MCF 10A (cell line): ENCODE results near the gene MEF2B. TPM values are rescaled to one million over a fixed set of nuclear protein-coding genes. Genes with fewer than 3 reads are reported as not detected.

ENCODE experiments used
- Bru-seq: library from RNA; stranded (reverse); fragments of 400-500 nt; gene quantifications from one replicate; lab custom pipeline; 2021; lab: Mats Ljungman, UMichigan
- BruChase-seq, 2 experiments: library from RNA; stranded (reverse); fragments of 400-500 nt; gene quantifications; one replicate each; lab custom pipeline; 2021; lab: Mats Ljungman, UMichigan
- BruUV-seq: library from RNA; stranded (reverse); fragments of 400-500 nt; replicated peaks from 2 replicates; lab custom pipeline; 2021; lab: Mats Ljungman, UMichigan
- CTCF ChIA-PET: fragments of 300-600 bp; sonication (Branson Sonifier 250); formaldehyde crosslinking; extraction: SDS; loops from one replicate; lab custom pipeline; 2021; ENCODE audit warnings: antibody characterized with exemption, inconsistent platforms; lab: Yijun Ruan, JAX
- POLR2A ChIA-PET: fragments of 300-600, 350-650 bp; sonication (Branson Sonifier 250); formaldehyde crosslinking; extraction: SDS; loops from one replicate; lab custom pipeline; 2020; ENCODE audit warnings: antibody characterized with exemption, inconsistent platforms; lab: Yijun Ruan, JAX
- DNase-seq: peaks from one replicate; pipeline ENCODE4 v3.0.0-alpha.2; 2018; ENCODE audit not compliant: unreplicated experiment
- H3K27ac Mint-ChIP-seq: one replicate; pipeline ENCODE4 v1.8.0; 2022; ENCODE audit warnings: mild to moderate bottlenecking, low read depth, mixed read lengths; ENCODE audit not compliant: unreplicated experiment
- H3K27me3 Mint-ChIP-seq: one replicate; pipeline ENCODE4 v1.8.0; 2022; ENCODE audit warnings: mixed read lengths; ENCODE audit not compliant: insufficient read depth, unreplicated experiment
- H3K36me3 Mint-ChIP-seq: one replicate; pipeline ENCODE4 v1.8.0; 2022; ENCODE audit warnings: mild to moderate bottlenecking, moderate library complexity, mixed read lengths; ENCODE audit not compliant: insufficient read depth, unreplicated experiment
- H3K4me1 Mint-ChIP-seq: one replicate; pipeline ENCODE4 v1.8.0; 2022; ENCODE audit warnings: mixed read lengths; ENCODE audit not compliant: insufficient read depth, unreplicated experiment
- H3K4me3 Mint-ChIP-seq: one replicate; pipeline ENCODE4 v1.8.0; 2022; ENCODE audit warnings: mild to moderate bottlenecking, moderate library complexity, mixed read lengths; ENCODE audit not compliant: unreplicated experiment
- H3K9me3 Mint-ChIP-seq: one replicate; pipeline ENCODE4 v1.8.0; 2022; ENCODE audit warnings: mixed read lengths; ENCODE audit not compliant: unreplicated experiment
- intact Hi-C: fragments of 100-400 bp; cut with micrococcal nuclease; formaldehyde crosslinking; loops from 2 replicates; pipeline ENCODE4 v1.14.1; 2022
- long read RNA-seq: library from polyadenylated mRNA; stranded (forward); transcript quantifications from one replicate; pipeline ENCODE4 v2.0.0, GENCODE V29; 2022
- total RNA-seq: library from RNA; stranded (reverse); gene quantifications from 2 replicates; pipeline ENCODE4 v1.2.3, GENCODE V29; 2022
- TF ChIP-seq, protein P1 (sequence below): fragments of 200-600 bp; IDR thresholded peaks from one replicate; pipeline ENCODE4 v1.8.0; 2022; ENCODE audit warnings: antibody characterized with exemption, mild to moderate bottlenecking; ENCODE audit not compliant: unreplicated experiment

The MEF2B gene
- total RNA-seq (1.4 TPM in 2 replicates), Bru-seq, nascent RNA (percentile 45 among the genes with signal in this experiment), BruChase-seq, experiment 1, labeled RNA remaining after a 6-hour chase (percentile 60 among the genes with signal in this experiment), BruChase-seq, experiment 2, labeled RNA remaining after a 2-hour chase (percentile 59 among the genes with signal in this experiment)
- long read RNA-seq, partial matches to known transcripts = 0 of 1 reads
- long read RNA-seq, other reads (novel, unspliced or antisense) = 1 of 1 reads

DNA sequence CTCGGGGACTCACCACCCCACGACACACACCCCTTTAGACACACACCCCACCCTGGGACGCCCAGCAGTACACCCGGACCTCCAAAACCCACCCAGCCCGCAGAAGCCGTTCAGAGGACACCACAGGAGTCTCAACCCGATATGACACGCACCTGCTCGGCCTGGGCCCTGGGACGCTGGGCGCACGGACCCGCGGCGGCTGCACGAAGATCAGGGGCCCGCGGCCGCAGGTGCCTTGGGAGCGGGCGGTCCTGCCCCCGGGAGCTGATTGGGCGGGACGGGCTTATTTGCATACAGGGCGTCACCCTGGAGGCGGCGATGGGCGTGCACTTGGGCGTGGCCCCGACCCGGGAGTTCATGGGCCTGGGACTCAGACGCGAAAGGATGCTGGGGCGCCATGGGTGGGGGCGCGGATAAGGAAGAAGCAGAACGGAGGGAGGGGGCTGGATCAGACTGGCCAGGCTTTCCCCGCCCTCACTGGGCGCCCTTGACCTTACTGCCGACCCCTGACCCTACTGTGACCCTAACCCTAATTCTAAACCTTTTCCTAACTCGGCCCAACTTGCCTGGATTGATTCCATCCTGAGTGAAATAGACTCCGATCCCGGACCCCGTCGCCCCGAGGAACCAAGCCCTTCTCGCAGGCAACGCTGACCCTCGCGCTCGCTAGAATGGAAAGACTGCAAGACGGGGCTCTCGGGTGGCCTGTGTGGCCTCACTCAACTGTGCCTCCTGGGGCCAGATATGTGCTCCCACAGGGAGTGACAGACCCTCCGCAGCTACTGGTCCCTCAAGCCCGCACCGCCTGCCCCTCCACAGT lies at the start of gene MEF2B:
TSS of gene MEF2B (minus strand) at position 211 of the 820 bp plus-strand sequence. CDS start 19,528 bp downstream, outside the sequence.
- no peaks in the 10 kb centered on the region for H3K36me3 Mint-ChIP-seq
- no peaks in the 10 kb centered on the region for H3K9me3 Mint-ChIP-seq
- TF ChIP-seq, protein P1, sequence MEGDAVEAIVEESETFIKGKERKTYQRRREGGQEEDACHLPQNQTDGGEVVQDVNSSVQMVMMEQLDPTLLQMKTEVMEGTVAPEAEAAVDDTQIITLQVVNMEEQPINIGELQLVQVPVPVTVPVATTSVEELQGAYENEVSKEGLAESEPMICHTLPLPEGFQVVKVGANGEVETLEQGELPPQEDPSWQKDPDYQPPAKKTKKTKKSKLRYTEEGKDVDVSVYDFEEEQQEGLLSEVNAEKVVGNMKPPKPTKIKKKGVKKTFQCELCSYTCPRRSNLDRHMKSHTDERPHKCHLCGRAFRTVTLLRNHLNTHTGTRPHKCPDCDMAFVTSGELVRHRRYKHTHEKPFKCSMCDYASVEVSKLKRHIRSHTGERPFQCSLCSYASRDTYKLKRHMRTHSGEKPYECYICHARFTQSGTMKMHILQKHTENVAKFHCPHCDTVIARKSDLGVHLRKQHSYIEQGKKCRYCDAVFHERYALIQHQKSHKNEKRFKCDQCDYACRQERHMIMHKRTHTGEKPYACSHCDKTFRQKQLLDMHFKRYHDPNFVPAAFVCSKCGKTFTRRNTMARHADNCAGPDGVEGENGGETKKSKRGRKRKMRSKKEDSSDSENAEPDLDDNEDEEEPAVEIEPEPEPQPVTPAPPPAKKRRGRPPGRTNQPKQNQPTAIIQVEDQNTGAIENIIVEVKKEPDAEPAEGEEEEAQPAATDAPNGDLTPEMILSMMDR = no peak
- H3K4me1 Mint-ChIP-seq = peaks cover 6% of the 10 kb centered on the region
- intact Hi-C loops = no loop called here
- POLR2A ChIA-PET = interaction anchor here (0.7 kb wide), 1 partner anchor 195 kb away, joined by 3 read pairs; no protein-coding TSS in a partner anchor
- H3K27me3 Mint-ChIP-seq = no peaks in the 10 kb centered on the region
- peak; percentile 63 for DNase-seq
- H3K4me3 Mint-ChIP-seq = peak within 1 kb of the TSS; percentile 43
- no peak within 1 kb of the TSS for H3K27ac Mint-ChIP-seq
- BruUV-seq = no TSS peak
- CTCF ChIA-PET = interaction anchor here (0.5 kb wide), 1 partner anchor 73 kb away, joined by 5 read pairs; no protein-coding TSS in a partner anchor

DNA sequence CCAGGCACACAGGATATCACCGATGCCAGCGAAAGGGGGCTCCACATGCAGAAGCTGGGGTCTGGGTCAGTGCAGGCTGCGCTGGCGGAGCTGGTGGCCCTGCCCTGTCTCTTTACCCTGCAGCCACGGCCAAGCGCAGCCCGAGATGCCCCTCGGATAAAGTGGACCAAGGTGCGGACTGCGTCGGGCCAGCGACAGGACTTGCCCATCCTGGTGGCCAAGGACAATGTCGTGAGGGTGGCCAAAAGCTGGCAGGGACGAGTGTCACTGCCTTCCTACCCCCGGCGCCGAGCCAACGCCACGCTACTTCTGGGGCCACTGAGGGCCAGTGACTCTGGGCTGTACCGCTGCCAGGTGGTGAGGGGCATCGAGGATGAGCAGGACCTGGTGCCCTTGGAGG lies 48.8 kb upstream of the MEF2B start:
- peaks cover 11% of the 10 kb centered on the region for H3K27me3 Mint-ChIP-seq
- H3K9me3 Mint-ChIP-seq = no peaks in the 10 kb centered on the region
- no peak overlapping the region for H3K27ac Mint-ChIP-seq
- no peaks in the 10 kb centered on the region for H3K36me3 Mint-ChIP-seq
- TF ChIP-seq, protein P1 = no peak
- intact Hi-C loops = no loop called here
- DNase-seq = no peak
- POLR2A ChIA-PET = interaction anchor here (1.7 kb wide), 1 partner anchor 16 kb away, joined by 4 read pairs; the partner anchor contains the start of gene NR2C2AP
- no peaks in the 10 kb centered on the region for H3K4me1 Mint-ChIP-seq
- no peak overlapping the region for H3K4me3 Mint-ChIP-seq
- CTCF ChIA-PET = interaction anchor here (0.6 kb wide), 1 partner anchor 124 kb away, joined by 3 read pairs; no protein-coding TSS in a partner anchor
- no TSS peak for BruUV-seq

DNA sequence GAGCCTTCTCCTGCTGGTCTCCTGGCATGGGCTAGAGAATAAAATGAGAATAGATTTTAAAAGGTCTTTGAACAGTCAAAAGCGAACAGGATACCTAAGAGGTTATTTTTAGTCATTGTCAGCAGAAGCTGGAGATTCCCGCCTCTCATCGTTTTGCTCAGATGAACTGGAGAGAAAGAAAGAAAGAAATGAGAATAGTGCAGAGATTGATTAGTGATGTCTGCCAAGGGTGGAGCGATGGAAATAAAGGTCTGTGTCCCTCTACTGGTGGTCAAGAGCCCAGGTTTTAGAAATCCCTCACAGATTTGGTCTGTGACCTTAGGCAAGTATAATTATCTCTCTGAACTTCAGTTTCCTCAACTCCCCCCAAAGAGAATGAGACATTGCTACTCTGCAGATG lies 47.0 kb upstream of the MEF2B start:
- DNase-seq = peak; percentile 42
- CTCF ChIA-PET = no interaction called here
- BruUV-seq = no TSS peak
- Mint-ChIP-seq H3K27me3 (peaks cover 21% of the 10 kb centered on the region), H3K4me3 (no peak overlapping the region), H3K4me1 (no peaks in the 10 kb centered on the region), H3K9me3 (no peaks in the 10 kb centered on the region), H3K36me3 (no peaks in the 10 kb centered on the region), H3K27ac (no peak overlapping the region)
- POLR2A ChIA-PET = no interaction called here
- intact Hi-C loops = no loop called here
- TF ChIP-seq, protein P1 = no peak

DNA sequence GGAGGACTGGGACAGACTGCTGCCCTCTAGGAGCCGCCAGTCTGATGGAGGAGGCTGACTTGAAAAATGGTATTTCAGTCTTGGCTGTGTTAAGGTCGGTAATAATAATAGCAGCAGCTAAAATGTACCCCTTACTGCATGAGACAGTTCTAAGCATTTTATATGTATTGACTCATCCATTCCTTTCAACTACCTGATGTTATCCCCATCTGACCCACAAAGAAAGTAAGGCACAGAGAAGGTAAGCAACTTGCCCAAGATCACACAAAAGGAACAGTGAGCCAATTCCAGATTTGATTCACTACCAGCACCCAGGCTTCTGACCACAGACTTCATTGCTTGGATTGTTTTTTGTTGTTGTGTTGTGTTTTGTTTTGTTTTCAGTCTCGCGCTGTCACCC lies 45.7 kb upstream of the MEF2B start:
- Mint-ChIP-seq H3K27ac (no peak overlapping the region), H3K4me1 (no peaks in the 10 kb centered on the region), H3K9me3 (no peaks in the 10 kb centered on the region), H3K27me3 (peaks cover 21% of the 10 kb centered on the region), H3K4me3 (no peak overlapping the region), H3K36me3 (no peaks in the 10 kb centered on the region)
- ChIA-PET CTCF (no interaction called here), POLR2A (no interaction called here)
- no peak for DNase-seq
- no TSS peak for BruUV-seq
- intact Hi-C loops = no loop called here
- TF ChIP-seq, protein P1 = no peak
